Esophagus muscularis mucosa (tissue), 4 donors: Measurements from ENCODE around the gene AKAP9. TPM values are rescaled to one million over a fixed set of nuclear protein-coding genes. Genes with fewer than 3 reads are reported as not detected.
"Not testable (repeated sequence)": the region's sequence is repeated elsewhere in the genome, so short reads cannot be mapped to it uniquely, and the experiment has no call there.

Experiments
- DNase-seq: peaks from one replicate; pipeline ENCODE4 v3.0.0-alpha.2; 2017; ENCODE audit errors: extremely low spot score
- H3K27ac ChIP-seq, 4 donors: fragments of 200-600 bp; sonication (generic); replicated peaks in 1 of 4; 1 replicate in 3 of 4; 2 replicates in 1 of 4; pipeline ENCODE4 v1.5.1; 2016 to 2019; ENCODE audit warnings: mild to moderate bottlenecking in 1 of 4
- H3K27me3 ChIP-seq, 4 donors: fragments of 200-600 bp; sonication (generic); one replicate each; pipeline versions ENCODE4 v1.5.1 to v1.6.0; 2016 to 2019
- H3K36me3 ChIP-seq, 4 donors: fragments of 200-600 bp; sonication (generic); one replicate each; pipeline ENCODE4 v1.5.1; 2016 to 2019
- H3K4me1 ChIP-seq, 4 donors: fragments of 200-600 bp; sonication (generic); one replicate each; pipeline ENCODE4 v1.5.1; 2016 to 2019
- H3K4me3 ChIP-seq, 4 donors: fragments of 200-600 bp; sonication (generic); 1 replicate in 2 of 4; 2 replicates in 2 of 4; pipeline ENCODE4 v1.5.1; 2016 to 2019; ENCODE audit warnings: mild to moderate bottlenecking in 4 of 4, moderate library complexity in 1 of 4
- H3K9me3 ChIP-seq, 4 donors: fragments of 200-600 bp; sonication (generic); 1 replicate in 3 of 4; 2 replicates in 1 of 4; pipeline ENCODE4 v1.5.1; 2016 to 2019
- EP300 ChIP-seq: sonication (generic); formaldehyde crosslinking; IDR thresholded peaks from one replicate; pipeline ENCODE4 v1.6.1; 2017; ENCODE audit warnings: antibody characterized with exemption
- POLR2A ChIP-seq: fragments of 450-650 bp; IDR thresholded peaks from one replicate; pipeline ENCODE4 v1.6.1; 2017; ENCODE audit warnings: antibody characterized with exemption, moderate library complexity, mild to moderate bottlenecking, low read depth
- POLR2AphosphoS5 ChIP-seq, 2 donors: sonication (generic); formaldehyde crosslinking; IDR thresholded peaks; one replicate each; pipeline ENCODE4 v1.6.1; 2017; ENCODE audit warnings: antibody characterized with exemption in 2 of 2
- WGBS: methylation state at CpG from one replicate; pipeline ENCODE4 v1.1.5; 2018; 5-methylcytosine and 5-hydroxymethylcytosine counted together
- intact Hi-C: fragments of 100-400 bp; cut with DNase I; formaldehyde crosslinking; loops from one replicate; pipeline ENCODE4 v1.15.1; 2023
- total RNA-seq, 4 donors: library from RNA; depleted of rRNA; stranded (reverse); fragments of >200 nt; gene quantifications; one replicate each; pipeline versions ENCODE4 v1.1.0 to v1.2.1, GENCODE V29; 2016
- TF ChIP-seq, protein P1 (sequence below), 3 experiments: fragments of 200-600 bp in 2 of 3; fragments of 450-650 bp in 1 of 3; sonication (generic) in 2 of 3; IDR thresholded peaks; one replicate each; pipeline ENCODE4 v1.5.1; 2017 to 2019; ENCODE audit warnings: antibody characterized with exemption in 3 of 3, mild to moderate bottlenecking in 2 of 3, moderate library complexity in 1 of 3

AKAP9 gene
- total RNA-seq, 4 donors from 2014 or later, result 33.6 to 60.2 (median 39.3) TPM

DNA sequence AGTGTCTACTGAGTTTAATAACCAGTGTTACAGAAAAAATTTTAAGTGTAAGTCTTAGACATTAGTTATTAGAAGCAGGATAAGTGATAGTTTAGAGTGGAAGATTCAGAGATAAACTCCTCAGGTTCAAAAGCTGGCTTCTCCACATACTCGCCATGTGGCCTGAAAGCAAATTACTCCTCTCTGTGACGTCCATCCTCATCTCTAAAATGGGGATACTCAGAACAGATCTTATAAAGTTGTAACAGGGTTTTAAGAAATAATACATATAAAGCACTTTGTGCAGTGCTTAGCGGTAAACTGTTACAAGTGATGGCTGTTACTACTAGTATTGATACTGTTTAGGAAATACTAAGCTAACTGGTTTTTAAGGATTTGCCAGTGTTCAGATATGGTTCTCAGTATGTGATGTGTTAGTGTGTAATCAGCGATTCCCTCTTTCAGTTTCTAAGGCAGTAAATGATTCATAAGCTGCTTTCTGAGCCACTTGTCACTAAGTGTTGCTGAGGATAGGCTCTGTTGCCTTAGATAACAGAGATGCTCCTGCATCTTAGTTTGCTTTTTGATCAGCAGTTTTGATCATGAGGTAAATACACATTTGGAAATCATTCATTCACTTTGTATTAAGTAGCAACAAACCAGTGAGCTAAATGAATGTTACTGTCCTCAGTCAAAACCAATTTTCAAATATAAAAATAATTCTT, 134.9 kb downstream of the AKAP9 start:
- H3K36me3 ChIP-seq, result peaks cover 13 to 84% (median 50%) of the 10 kb centered on the region in 4 donors
- intact Hi-C loops, result no loop called here
- H3K27ac ChIP-seq, result no peak overlapping the region
- DNase-seq, result no peak
- H3K4me1 ChIP-seq, result no peaks in the 10 kb centered on the region
- H3K27me3 ChIP-seq, result no peaks in the 10 kb centered on the region
- H3K9me3 ChIP-seq, result no peaks in the 10 kb centered on the region
- no peak overlapping the region for H3K4me3 ChIP-seq
- WGBS, result 94% methylated on average over 4 of the region's 4 CpGs
- TF ChIP-seq POLR2AphosphoS5 (IDR thresholded peaks at IDR 0.05), result no peak
- TF ChIP-seq POLR2A, result no peak
- TF ChIP-seq, protein P1, sequence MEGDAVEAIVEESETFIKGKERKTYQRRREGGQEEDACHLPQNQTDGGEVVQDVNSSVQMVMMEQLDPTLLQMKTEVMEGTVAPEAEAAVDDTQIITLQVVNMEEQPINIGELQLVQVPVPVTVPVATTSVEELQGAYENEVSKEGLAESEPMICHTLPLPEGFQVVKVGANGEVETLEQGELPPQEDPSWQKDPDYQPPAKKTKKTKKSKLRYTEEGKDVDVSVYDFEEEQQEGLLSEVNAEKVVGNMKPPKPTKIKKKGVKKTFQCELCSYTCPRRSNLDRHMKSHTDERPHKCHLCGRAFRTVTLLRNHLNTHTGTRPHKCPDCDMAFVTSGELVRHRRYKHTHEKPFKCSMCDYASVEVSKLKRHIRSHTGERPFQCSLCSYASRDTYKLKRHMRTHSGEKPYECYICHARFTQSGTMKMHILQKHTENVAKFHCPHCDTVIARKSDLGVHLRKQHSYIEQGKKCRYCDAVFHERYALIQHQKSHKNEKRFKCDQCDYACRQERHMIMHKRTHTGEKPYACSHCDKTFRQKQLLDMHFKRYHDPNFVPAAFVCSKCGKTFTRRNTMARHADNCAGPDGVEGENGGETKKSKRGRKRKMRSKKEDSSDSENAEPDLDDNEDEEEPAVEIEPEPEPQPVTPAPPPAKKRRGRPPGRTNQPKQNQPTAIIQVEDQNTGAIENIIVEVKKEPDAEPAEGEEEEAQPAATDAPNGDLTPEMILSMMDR (IDR thresholded peaks at IDR 0.05), result no peak
- no peak for TF ChIP-seq EP300

DNA sequence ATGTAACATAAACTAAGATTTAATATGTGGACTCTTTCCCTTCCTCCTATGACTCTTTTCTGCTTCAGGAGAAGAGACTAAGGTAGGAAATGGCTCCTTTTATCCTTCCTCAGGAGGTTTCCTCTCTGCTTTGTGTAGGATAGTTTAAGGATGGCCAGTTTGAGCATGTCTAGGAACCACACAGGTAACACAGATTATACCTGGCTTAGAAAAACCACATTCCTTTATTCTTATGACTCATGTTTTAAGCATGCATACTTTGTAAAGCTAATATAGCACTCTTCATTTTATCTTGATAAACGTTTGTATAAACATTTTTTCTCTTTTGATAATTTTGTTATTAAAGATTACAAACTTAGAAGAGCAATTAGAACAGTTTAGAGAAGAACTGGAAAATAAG, 135.8 kb downstream of the AKAP9 start:
- Histone ChIP-seq H3K9me3 (no peaks in the 10 kb centered on the region), H3K27ac (no peak overlapping the region), H3K27me3 (no peaks in the 10 kb centered on the region), H3K36me3 (peaks cover 10 to 77% (median 45%) of the 10 kb centered on the region in 4 donors), H3K4me1 (no peaks in the 10 kb centered on the region), H3K4me3 (no peak overlapping the region)
- WGBS, result 65% methylated on average over 1 of the region's 1 CpG
- intact Hi-C loops, result no loop called here
- no peak for DNase-seq
- TF ChIP-seq POLR2A (no peak), POLR2AphosphoS5 (IDR thresholded peaks at IDR 0.05) (no peak)
- TF ChIP-seq, protein P1 (IDR thresholded peaks at IDR 0.05), result no peak

DNA sequence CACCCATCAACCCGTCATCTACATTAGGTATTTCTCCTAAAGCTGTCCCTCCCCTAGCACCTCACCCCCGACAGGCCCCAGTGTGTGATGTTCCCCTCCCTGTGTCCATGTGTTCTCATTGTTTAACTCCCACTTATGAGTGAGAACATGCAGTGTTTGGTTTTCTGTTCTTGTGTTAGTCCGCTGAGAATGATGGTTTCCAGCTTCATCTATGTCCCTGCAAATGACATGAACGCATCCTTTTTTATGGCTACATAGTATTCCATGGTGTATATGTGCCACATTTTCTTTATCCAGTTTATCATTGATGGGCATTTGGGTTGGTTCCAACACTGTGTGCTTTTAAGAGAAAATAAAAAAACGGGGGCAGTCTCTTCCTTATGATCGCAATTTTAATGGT, 143.3 kb downstream of the AKAP9 start:
- H3K4me1 ChIP-seq, DNase-seq, H3K27ac ChIP-seq, H3K27me3 ChIP-seq, intact Hi-C loops, H3K9me3 ChIP-seq, H3K4me3 ChIP-seq: not testable (repeated sequence)
- H3K36me3 ChIP-seq, result peaks cover 35 to 90% (median 64%) of the 10 kb centered on the region in 4 donors
- 96% methylated on average over 6 of the region's 6 CpGs for WGBS

DNA sequence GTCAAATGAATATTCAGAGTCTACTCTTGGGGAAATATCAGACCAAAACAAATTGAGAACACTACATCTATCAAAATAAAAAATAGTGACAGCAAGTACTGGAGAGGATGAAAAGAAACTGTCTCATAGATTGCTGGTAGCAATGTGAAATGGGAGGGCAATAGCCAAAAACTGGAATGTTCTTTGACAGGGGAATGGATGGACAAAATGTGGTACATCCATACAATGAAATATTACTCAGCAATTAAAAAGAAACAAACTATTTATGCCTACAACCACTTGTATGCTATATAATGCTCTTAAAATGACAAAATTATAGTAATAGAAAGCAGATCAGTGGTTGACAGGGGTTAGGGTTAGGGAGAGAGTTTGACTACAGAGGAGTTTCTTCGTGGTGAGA, 147.6 kb downstream of the AKAP9 start:
- DNase-seq, result no peak
- H3K36me3 ChIP-seq, result peaks cover 57 to 95% (median 79%) of the 10 kb centered on the region in 4 donors
- 96% methylated on average over 1 of the region's 1 CpG for WGBS
- H3K4me3 ChIP-seq, result no peak overlapping the region
- H3K27ac ChIP-seq, result no peak overlapping the region
- H3K9me3 ChIP-seq, result no peaks in the 10 kb centered on the region
- no peaks in the 10 kb centered on the region for H3K27me3 ChIP-seq
- H3K4me1 ChIP-seq, result no peaks in the 10 kb centered on the region
- intact Hi-C loops, result no loop called here
- TF ChIP-seq, protein P1 (IDR thresholded peaks at IDR 0.05), result no peak
- no peak for TF ChIP-seq EP300
- TF ChIP-seq POLR2A, result no peak
- no peak for TF ChIP-seq POLR2AphosphoS5 (IDR thresholded peaks at IDR 0.05)

DNA sequence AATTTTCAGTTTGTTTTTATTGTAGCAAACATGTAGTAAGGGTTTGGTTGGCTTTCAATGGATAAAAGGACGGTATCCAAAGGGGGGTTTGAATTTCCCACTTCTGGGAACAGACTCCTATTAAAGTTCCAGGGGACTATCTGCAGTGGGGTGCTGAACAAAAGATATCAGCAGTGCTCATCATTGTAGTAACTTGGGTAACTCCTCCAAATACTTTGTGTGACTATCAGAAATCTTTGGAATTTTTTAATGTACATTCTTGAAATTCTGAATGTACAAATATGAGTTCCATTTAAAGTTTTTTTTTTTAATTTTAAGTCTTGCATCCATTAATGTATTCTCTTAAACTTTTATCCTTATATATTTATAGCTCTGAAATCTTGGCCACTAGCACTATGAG, 151.5 kb downstream of the AKAP9 start:
- no peak overlapping the region for H3K4me3 ChIP-seq
- no peaks in the 10 kb centered on the region for H3K27me3 ChIP-seq
- no peak for TF ChIP-seq EP300
- TF ChIP-seq, protein P1 (IDR thresholded peaks at IDR 0.05), result no peak
- no peak for TF ChIP-seq POLR2A
- no peak for TF ChIP-seq POLR2AphosphoS5 (IDR thresholded peaks at IDR 0.05)
- peaks cover 51 to 92% (median 73%) of the 10 kb centered on the region in 4 donors for H3K36me3 ChIP-seq
- H3K4me1 ChIP-seq, result no peaks in the 10 kb centered on the region
- H3K27ac ChIP-seq, result no peak overlapping the region
- intact Hi-C loops, result no loop called here
- H3K9me3 ChIP-seq, result no peaks in the 10 kb centered on the region
- 95% methylated on average over 1 of the region's 1 CpG for WGBS
- no peak for DNase-seq
